ENCODE measurements around the gene PTGIR. TPM values are rescaled to one million over a fixed set of nuclear protein-coding genes. Genes with fewer than 3 reads are reported as not detected.

Gene PTGIR
- total and polyA plus RNA-seq, 8 donors = 0.56 to 4.6 (median 2.6) TPM

GRCh38 chr19:46648961-46649960 lies 24.4 kb upstream of the PTGIR start:
- no peak overlapping the region for H3K27ac ChIP-seq
- no peak for DNase-seq
- no peaks in the 10 kb centered on the region for H3K36me3 ChIP-seq
- 17 to 25% methylated on average over 66 to 144 of the region's 144 CpGs for WGBS, 2 donors
- intact Hi-C loops (cut with DNase I) = no loop called here
- ATAC-seq = no peak
- H3K4me3 ChIP-seq = no peak overlapping the region
- no peaks in the 10 kb centered on the region for H3K4me1 ChIP-seq
- TF ChIP-seq, protein P1, sequence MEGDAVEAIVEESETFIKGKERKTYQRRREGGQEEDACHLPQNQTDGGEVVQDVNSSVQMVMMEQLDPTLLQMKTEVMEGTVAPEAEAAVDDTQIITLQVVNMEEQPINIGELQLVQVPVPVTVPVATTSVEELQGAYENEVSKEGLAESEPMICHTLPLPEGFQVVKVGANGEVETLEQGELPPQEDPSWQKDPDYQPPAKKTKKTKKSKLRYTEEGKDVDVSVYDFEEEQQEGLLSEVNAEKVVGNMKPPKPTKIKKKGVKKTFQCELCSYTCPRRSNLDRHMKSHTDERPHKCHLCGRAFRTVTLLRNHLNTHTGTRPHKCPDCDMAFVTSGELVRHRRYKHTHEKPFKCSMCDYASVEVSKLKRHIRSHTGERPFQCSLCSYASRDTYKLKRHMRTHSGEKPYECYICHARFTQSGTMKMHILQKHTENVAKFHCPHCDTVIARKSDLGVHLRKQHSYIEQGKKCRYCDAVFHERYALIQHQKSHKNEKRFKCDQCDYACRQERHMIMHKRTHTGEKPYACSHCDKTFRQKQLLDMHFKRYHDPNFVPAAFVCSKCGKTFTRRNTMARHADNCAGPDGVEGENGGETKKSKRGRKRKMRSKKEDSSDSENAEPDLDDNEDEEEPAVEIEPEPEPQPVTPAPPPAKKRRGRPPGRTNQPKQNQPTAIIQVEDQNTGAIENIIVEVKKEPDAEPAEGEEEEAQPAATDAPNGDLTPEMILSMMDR (IDR thresholded peaks at IDR 0.05) = no peak
- peaks cover 0 to 5% (median 2%) of the 10 kb centered on the region in 4 donors for H3K27me3 ChIP-seq
- FAIRE-seq = no peak
- no peaks in the 10 kb centered on the region for H3K9me3 ChIP-seq

DNA sequence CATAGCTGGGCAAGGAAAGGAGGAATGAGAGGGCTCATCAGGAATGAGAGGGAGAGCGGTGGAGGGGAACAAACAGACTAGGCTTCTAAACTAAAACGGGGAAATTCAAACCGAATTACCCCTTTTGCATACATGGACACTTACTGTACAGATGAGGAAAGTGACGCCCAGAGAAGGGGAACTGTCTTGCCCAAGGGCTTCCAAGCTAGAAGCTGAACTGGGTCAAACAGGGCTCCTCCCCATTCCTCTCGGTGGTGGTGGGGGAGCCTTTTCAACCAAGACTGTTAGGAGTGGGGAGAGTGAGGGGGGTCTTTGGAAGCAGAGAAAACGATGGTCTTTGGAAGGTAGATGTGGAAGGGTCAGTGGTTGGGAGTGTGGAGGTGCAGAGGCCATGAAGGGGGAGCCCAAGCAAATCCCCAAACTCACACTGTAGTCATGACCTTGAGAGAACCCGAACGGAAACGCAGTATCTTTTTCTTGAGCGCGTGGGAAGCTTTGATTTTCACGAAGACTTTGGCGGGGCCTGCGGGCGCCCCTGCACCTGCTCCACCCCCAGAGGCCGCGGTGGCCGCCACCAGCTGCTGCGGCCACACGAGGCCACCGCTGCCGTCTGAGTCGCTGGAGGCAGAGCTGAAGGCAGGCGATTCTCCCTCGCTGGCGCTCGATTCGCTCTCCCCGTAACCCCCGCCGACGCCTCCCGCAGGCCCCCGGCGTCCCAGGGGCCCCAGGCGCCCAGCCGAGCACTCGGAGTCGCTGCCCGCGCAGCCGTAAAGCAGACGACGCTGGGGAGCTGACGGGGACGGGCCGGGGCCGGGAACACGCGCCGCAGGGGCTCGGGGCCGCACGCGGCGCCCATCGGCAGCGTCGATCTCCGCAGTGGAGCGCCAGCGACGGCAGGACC lies 23.4 kb upstream of the PTGIR start:
- Histone ChIP-seq H3K36me3 (no peaks in the 10 kb centered on the region), H3K27me3 (peaks cover 0 to 5% (median 2%) of the 10 kb centered on the region in 4 donors), H3K27ac (no peak overlapping the region), H3K4me1 (no peaks in the 10 kb centered on the region), H3K9me3 (no peaks in the 10 kb centered on the region), H3K4me3 (no peak overlapping the region)
- TF ChIP-seq, protein P1 (IDR thresholded peaks at IDR 0.05) = no peak
- DNase-seq (no peak), FAIRE-seq (no peak), ATAC-seq (peak in 1 of 4 donors; percentile 33)
- 21 to 23% methylated on average over 47 to 63 of the region's 63 CpGs for WGBS, 2 donors
- intact Hi-C loops (cut with DNase I) = no loop called here

GRCh38 chr19:46646402-46646801 lies 21.5 kb upstream of the PTGIR start:
- H3K36me3 ChIP-seq = no peaks in the 10 kb centered on the region
- H3K9me3 ChIP-seq = no peaks in the 10 kb centered on the region
- intact Hi-C loops (cut with DNase I) = no loop called here
- ATAC-seq = no peak
- peaks cover 0 to 5% (median 2%) of the 10 kb centered on the region in 4 donors for H3K27me3 ChIP-seq
- H3K4me1 ChIP-seq = no peaks in the 10 kb centered on the region
- no peak for FAIRE-seq
- TF ChIP-seq, protein P1 (IDR thresholded peaks at IDR 0.05) = no peak
- DNase-seq = no peak
- 71 to 79% methylated on average over 3 of the region's 3 CpGs for WGBS, 2 donors
- no peak overlapping the region for H3K27ac ChIP-seq
- no peak overlapping the region for H3K4me3 ChIP-seq

GRCh38 chr19:46644720-46645119 lies 19.8 kb upstream of the PTGIR start:
- Histone ChIP-seq H3K9me3 (no peaks in the 10 kb centered on the region), H3K27me3 (peaks cover 0 to 15% (median 3%) of the 10 kb centered on the region in 4 donors), H3K4me1 (peaks cover 0 to 3% (median 0%) of the 10 kb centered on the region in 3 donors), H3K27ac (no peak overlapping the region), H3K36me3 (no peaks in the 10 kb centered on the region), H3K4me3 (no peak overlapping the region)
- FAIRE-seq (no peak), DNase-seq (no peak), ATAC-seq (no peak)
- TF ChIP-seq, protein P1 (IDR thresholded peaks at IDR 0.05) = no peak
- intact Hi-C loops (cut with DNase I) = no loop called here
- 42 to 48% methylated on average over 3 of the region's 3 CpGs for WGBS, 2 donors
